Transverse colon (tissue), 4 donors: ENCODE results near the gene NISCH.

ENCODE experiments used
- POLR2A ChIP-seq: fragments of 450-650 bp; IDR thresholded peaks from one replicate; pipeline ENCODE4 v1.6.1; 2016; ENCODE audit warnings: antibody characterized with exemption, mild to moderate bottlenecking, moderate library complexity
- POLR2AphosphoS5 ChIP-seq, 3 donors: sonication (generic); formaldehyde crosslinking; IDR thresholded peaks; one replicate each; pipeline ENCODE4 v1.6.1; 2016; ENCODE audit warnings: antibody characterized with exemption in 3 of 3
- TF ChIP-seq, protein P1 (sequence below), 5 experiments: fragments of 200-600 bp in 3 of 5; fragments of 450-650 bp in 2 of 5; sonication (generic) in 3 of 5; IDR thresholded peaks; 1 replicate in 2 of 5; 2 replicates in 3 of 5; pipeline ENCODE4 v1.5.1; 2016 to 2017; ENCODE audit warnings: antibody characterized with exemption in 5 of 5, inconsistent platforms in 3 of 5, mild to moderate bottlenecking in 2 of 5, moderate library complexity in 1 of 5

DNA sequence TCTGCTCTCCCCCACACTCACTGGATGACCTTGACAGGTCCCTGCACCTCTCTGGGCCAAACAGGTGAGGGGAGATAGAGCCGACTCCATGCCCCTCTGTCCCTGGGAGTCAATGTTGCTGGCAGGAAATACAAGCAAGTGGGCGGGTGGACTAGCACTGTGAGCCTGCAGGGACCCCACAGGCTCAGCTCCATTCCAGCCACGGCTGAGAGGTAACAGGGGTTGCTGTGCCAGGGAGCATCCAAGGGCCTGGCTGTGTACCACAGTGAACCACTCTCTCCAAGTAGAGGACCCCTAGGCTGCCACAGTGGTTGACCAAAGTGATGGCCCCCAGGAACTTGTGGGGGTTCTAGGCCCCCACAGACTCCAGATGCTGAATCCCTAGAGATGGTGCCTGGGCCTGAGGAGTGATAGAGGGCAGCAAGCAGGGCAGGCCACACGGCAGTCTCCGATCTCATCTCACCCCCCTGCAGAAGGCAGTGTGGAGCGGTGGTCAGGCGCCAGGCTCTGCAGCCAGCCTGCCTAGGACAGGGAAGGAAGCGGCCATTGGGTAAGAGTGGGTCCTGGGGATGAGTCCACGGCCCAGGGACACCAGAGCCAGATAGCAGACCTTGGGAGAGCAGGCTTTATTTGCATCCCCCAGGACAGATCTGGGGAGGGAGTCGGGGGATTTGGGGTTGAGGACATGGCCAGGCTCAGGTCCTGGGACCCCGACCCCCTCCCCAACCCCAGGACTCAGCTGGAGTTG is 4.7 kb upstream of the NISCH start:
- TF ChIP-seq POLR2A (no peak), POLR2AphosphoS5 (IDR thresholded peaks at IDR 0.05) (no peak)
- TF ChIP-seq, protein P1, sequence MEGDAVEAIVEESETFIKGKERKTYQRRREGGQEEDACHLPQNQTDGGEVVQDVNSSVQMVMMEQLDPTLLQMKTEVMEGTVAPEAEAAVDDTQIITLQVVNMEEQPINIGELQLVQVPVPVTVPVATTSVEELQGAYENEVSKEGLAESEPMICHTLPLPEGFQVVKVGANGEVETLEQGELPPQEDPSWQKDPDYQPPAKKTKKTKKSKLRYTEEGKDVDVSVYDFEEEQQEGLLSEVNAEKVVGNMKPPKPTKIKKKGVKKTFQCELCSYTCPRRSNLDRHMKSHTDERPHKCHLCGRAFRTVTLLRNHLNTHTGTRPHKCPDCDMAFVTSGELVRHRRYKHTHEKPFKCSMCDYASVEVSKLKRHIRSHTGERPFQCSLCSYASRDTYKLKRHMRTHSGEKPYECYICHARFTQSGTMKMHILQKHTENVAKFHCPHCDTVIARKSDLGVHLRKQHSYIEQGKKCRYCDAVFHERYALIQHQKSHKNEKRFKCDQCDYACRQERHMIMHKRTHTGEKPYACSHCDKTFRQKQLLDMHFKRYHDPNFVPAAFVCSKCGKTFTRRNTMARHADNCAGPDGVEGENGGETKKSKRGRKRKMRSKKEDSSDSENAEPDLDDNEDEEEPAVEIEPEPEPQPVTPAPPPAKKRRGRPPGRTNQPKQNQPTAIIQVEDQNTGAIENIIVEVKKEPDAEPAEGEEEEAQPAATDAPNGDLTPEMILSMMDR (IDR thresholded peaks at IDR 0.05) = no peak
